HepG2 (cell line): ENCODE data around the gene ADCY5.

Source experiments
- CTCF ChIP-seq: sonication (generic); formaldehyde crosslinking; IDR thresholded peaks from 2 replicates; pipeline ENCODE4 v1.5.0; 2020; ENCODE audit warnings: mild to moderate bottlenecking, missing genetic modification reagents, moderate library complexity
- SMARCC2 ChIP-seq: fragments of 450-650 bp; IDR thresholded peaks from 2 replicates; pipeline ENCODE4 v1.6.1; 2017; ENCODE audit warnings: antibody characterized with exemption, mild to moderate bottlenecking

GRCh38 chr3:123442908-123443307 is 6.0 kb downstream of the ADCY5 start:
- TF ChIP-seq SMARCC2 (no peak), CTCF (CRISPR knock-in tag) (no peak)
